ENCODE results near the gene PDSS2.

PDSS2 gene

GRCh38 chr6:107114926-107115694, 344.3 kb downstream of the PDSS2 start, which contains the start of gene BEND3:
Gene BEND3, minus strand, starts transcription at chr6:107115515. Its CDS starts 16,230 bp downstream, at chr6:107099285.
- peak; percentile 66 to 81 (median 70) for DNase-seq

GRCh38 chr6:107114213-107114925, 345.0 kb downstream of the PDSS2 start:
- peak; percentile 87 to 89 (median 89) for DNase-seq

DNA sequence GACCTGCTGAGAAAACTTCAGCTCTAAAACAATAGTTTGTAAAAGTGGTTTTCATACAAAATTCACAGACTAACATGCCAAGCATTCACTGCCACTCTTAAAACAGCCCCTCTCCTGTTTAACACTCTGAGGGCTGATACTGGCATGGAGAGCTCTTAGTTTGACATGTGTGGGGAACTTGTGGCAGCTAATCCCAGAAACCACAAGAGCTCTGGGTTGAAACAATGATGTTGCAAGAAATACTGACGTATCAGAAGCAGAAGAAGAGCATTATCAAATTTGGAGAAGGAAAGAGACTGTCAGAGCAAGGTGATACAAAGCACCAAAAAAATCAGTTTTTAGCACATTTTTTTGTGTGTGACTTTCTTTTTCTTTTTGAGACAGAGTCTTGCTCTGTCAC, 349.2 kb downstream of the PDSS2 start:
- no peak for DNase-seq

- DNase-seq: no peak
These were observed 351.0 kb downstream of the PDSS2 start for GRCh38 chr6:107108201-107108890.

DNA sequence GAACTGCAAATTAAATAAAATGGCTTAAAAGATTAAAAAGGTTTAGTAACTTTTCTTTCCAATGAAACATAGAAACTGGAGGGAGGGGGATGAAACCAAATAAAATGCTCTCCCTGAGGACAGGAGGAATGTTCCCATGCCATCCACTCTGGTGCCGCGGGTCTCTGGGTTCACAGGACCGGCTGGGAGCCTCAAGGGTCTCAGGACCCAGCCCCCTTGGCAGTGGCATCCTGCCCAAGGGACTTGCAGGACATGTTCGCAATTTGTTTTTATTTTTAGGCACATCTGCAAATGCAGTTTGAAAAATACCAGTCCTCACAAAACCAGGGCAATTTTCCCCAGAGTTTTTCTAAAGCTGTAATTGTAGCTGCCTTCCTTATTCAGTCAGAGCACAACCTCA, 351.6 kb downstream of the PDSS2 start:
- DNase-seq: no peak

- DNase-seq: no peak
These were observed 353.2 kb downstream of the PDSS2 start for GRCh38 chr6:107106165-107106564.

DNA sequence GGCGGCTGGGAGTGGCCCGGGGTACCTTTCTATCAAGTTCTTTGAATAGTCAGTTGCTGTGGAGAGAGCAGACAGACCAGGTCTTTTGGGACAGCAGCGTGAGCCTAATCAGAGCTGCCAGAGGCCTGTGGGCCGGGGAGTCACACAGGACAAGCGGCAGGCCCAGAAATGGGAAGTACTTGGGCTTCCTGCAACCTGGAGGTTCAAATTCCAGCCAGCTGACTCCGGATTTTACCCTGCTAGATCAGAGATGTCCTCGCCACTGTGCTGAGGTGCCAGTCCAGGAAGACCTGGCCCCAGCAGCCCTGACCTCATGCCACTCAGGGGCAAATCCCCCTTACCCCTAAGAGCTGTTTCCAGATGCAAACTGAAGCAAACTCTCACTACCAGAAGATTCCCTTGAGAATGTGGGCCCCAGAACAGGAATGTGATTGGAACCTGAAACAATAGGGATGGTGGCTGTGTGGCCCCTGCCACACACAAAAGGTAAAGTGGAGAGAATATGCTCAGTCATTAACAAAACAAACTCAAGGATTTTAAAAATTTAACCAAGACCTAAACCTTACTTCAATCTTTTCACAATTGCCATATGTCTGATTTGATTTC, 353.8 kb downstream of the PDSS2 start:
- no peak for DNase-seq

DNA sequence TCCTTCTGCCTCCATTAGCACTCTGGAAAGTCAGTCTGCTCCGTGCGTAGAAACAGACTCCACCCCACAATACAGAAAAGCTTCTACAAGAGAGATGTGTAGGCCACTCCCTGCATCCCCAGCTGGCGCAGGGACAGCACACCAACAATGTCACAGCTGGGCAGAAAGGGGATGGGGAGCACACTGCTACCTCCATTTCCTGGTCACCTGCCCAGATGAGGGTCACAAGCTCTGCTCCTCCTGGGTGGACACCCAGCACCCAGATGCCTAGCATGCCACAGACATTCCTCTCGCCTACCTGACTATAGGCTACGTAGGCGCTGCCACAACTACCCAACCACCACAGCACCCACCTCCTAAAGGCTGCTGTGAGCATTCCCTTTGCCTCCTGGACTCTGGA, 356.3 kb downstream of the PDSS2 start:
- DNase-seq: peak in 1 of 3 experiments; percentile 10

Measured in NCI-H1417 (cell line).